ENCODE measurements around the gene IL17RA. TPM values are rescaled to one million over a fixed set of nuclear protein-coding genes. Genes with fewer than 3 reads are reported as not detected.
A peak's percentile ranks its signal among the peaks of the same experiment; 100 is the strongest.
"Not testable (repeated sequence)": the region's sequence is repeated elsewhere in the genome, so short reads cannot be mapped to it uniquely, and the experiment has no call there.

IL17RA gene
- total RNA-seq, 1 donor from 2014 or later = 7.5 TPM

DNA sequence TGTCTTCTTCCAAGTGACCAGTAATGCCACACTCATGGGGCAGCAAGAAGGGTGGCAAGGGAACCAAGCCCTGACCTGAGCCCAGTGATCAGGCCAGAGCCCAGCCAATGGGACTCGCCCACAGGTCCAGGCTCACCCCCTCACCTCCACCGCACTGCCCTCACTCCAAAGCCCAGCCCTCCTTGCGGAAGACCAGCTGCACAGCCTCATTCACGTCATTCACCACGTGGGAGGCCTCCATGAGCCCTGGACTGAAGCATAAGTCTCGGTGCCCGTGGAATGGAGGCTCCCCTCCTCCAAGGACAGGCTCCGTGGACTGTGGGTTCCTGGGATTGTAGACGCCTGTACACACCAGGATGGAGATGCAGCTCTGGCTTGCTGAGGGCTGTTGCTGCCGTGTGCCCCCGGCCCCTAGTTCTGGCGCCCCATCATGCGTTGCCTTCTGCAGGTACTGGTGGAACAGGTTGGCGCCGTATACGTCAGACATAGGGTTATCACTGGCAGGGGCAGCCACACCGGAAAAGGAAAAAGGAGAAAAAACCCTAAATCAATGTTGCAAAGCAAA, 53.1 kb downstream of the IL17RA start:
- DNase-seq = no peak
- intact Hi-C loops (cut with DNase I) = no loop called here

DNA sequence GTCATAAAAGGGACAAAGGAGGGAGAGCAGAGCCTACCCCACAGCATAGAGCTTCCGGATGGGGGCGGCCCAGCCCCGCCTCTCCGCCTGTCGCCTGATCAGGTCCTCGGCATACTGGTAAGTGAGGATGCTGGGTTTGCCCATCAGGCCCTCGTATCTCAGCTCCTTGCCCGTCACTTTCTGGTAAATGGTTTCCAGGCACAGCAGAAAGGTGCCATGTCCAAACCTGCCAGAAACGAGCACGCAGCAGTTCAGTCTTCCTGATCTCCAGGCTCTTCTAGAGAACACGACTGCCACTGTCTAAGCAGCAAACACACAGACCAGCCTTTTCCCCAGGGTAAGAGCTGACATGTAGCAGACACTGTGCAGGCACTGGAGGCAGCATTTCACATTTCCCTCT, 53.7 kb downstream of the IL17RA start:
- DNase-seq (no peak), ATAC-seq (ENCODE audit: poor library complexity) (no peak)
- intact Hi-C loops (cut with DNase I) = no loop called here

More for the DNA sequence above, 53.1 kb downstream of the IL17RA start:
- ATAC-seq (ENCODE audit: poor library complexity) = no peak

DNA sequence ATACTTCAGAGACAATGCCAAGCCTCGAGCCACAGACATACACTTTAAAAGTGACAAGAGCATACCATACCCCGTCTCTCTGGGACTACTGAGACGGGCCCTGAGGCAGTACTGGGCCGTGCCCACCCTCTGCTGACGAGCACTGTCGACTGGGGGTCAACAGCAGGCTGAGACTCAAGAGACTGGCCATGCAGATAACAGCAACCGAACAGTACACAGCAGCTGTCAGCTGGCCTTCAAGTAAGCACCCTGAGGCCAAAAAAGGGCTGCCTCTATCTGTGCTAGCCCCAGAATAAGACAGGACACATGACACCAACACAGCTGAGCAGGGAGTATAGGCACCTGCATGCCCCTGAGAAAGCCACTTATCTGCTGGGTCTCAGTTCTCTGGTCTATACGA, 55.2 kb downstream of the IL17RA start:
- DNase-seq = no peak
- intact Hi-C loops (cut with DNase I) = no loop called here
- ATAC-seq (ENCODE audit: poor library complexity) = peak; percentile 88

DNA sequence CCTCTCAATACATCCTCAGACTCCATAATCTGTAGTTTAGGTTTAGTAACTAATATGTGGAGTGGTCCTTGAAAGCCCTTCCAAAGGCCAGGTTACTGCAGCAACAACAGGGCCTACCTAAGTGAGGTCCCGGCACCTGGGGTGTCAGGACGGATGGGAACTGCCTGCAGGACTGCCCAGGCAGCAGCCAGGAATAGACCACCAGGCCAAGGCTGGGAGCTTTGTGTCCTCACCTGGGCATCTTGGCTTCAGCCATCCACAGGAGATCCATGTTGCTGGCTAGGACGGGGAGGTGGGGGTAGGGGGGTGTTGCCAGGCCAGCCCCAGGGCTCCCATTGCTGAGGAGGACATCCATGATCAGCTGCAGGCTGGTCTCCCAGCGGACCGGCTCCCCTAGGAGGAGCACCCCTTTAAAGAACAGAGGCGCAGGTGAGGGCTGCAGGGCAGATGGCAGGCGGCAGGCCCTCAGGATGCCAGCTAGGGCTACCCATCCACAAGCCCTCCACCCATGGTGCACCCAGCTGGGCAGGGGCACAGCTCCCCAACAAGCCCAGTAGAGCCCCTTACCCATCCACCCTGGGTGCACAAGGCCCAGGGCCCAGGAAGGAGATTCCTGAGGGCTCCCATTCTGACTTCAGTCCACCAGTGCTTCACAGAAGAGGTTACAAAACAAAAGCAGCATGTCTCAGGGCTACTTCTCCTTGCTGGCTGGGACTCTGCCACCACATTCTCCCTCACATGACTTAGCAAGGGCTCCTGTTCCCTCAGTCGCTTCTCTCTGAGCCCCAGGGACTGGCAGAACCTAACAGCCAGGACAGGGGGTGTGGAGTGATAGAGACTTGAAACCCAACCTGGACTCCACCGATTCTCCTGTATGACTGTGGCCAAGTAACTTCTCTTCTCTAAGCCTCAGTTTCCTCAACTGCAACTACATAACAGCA, 56.3 kb downstream of the IL17RA start:
- intact Hi-C loops (cut with DNase I) = no loop called here
- ATAC-seq (ENCODE audit: poor library complexity) = peak; percentile 41
- DNase-seq = no peak

DNA sequence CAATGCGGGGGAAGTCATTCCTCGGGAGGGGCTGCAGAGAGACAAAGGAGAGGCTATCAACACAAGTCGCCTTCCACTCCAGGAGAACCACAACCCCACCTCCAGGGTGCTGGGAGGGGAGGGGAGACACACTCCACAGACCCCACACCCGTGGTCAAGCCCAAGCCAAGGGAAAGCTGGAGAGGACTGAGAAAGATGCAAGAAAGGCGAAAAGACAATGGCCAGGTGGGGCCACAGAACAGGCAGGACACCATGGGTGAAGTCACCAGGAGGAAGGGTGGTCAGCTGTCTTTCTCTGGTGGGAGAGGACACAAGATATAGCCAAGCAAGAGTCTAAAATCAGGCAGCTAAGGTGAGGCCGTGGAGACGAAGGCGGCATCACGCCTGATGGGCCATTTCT, 58.3 kb downstream of the IL17RA start:
- intact Hi-C loops (cut with DNase I) = no loop called here
- DNase-seq (no peak), ATAC-seq (ENCODE audit: poor library complexity) (no peak)

DNA sequence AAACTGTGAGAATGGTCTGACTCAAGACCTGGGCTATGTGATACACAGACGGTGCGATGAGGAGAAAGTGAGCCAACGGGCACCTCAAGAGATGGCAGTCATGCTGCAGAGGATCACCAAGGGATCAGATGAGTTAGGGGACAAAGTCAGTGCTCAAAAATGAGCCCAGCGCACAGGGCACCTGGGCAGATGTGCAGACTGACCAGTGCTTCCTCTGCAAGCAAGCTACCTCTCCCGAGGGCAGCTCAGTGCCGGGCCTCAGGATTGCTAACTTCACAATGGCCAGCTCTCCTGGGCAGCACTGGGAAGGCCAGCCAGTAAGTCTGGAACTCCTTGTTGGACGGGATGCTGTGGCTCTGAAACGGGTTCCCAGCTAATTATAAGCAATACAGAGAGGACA, 59.0 kb downstream of the IL17RA start:
- intact Hi-C loops (cut with DNase I) = no loop called here
- ATAC-seq (ENCODE audit: poor library complexity) = no peak

DNA sequence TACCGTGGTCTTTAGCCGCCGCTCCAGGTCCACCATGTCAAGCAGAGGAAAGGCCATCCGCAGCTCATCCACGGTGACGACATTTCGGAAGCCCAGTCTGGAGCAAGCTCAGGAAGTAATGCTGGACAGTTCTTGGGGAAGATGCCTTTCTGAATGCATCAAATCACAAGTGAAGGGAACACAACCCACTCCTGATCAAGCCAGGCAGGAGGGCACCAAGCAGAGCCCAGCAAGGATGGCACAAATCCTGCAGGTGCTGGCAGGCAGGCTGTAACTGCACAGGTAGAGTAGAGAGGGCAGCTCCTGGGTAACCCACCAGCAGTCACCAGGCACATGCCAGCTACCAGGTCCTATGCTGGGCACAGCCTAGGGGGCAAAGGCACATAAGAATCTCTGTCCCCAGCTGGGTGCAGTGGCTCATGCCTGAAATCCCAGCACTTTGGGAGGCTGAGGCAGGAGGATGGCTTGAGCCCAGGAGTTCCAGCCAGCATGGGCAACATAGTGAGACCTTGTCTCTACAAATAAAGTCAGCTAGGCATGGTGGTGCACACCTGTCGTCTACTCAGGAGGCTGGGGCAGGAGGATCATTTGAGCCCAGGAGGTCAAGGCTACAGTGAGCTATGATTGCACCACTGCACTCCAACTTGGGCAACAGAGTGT, 60.4 kb downstream of the IL17RA start:
- ATAC-seq (ENCODE audit: poor library complexity) (no peak), DNase-seq (no peak)
- intact Hi-C loops (cut with DNase I) = no loop called here

More for the DNA sequence above, 59.0 kb downstream of the IL17RA start:
- no peak for DNase-seq

DNA sequence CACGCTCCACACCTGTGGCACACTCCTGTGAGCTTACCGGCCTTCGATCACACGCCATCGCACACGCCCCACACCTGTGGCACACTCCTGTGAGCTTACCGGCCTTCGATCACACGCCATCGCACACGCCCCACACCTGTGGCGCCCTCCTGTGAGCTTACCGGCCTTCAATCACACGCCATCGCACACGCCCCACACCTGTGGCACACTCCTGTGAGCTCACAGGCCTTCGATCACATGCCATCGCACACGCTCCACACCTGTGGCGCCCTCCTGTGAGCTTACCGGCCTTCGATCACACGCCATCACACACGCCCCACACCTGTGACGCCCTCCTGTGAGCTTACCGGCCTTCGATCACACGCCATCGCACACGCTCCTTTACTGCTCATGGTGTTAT, 62.7 kb downstream of the IL17RA start:
- DNase-seq; intact Hi-C loops (cut with DNase I); ATAC-seq (ENCODE audit: poor library complexity): not testable (repeated sequence)

DNA sequence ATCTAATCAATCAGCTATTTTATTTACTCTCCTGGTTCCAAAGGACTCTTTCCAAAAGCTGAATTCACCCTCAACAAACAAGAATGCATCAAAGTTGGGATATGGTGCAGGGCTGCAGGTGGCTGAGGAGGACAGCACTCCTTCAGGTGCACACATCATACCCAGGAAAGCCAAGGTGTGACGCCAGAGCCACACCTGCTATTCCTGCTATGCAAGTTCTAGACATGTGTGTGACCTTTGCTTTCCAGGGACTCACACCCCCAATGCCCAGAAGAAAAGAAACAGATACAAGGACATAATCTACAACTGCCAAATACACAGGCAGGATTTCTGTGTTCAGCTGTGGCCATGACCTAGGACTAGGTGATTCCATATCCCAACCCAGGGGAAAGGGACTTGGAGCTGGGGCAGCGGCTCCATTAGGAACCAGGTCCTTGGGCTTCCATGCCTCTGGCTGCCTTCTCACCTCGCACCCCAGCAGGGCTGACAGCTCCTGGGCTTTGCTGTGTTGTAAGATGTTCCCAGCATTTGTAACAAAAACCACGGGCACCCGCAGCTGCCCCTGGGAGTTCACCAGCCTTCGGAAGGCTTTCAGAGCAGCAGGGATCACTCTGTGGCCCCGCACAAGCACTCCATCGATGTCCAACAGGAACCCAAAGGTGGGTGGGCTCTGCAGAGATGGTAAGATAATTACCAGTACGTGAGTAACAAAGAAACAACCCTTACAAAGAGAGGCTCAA, 64.4 kb downstream of the IL17RA start:
- intact Hi-C loops (cut with DNase I) = no loop called here

DNA sequence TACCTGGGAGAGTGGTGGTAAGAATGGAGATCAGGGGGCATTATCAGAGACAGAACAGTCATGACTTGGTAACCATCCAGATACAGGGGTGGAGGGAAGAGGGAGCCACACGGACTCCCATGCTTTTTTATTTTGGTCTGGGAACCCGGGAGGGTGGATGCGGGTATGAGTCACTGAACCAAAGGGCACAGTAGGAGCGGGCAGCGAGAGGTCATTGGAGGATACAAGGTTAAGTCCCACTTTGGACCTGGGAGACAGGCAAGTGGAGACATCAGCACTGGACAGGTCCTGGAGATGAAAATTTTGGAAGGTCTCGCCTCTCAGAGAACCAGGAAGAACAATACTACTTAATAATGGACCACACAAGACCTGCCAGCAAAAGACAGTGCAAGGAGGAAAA, 67.5 kb downstream of the IL17RA start:
- intact Hi-C loops (cut with DNase I) = loop anchor here (10.0 kb wide), 1 partner anchor 68 kb away; the partner anchor contains the start of gene IL17RA
- no peak for DNase-seq
- ATAC-seq (ENCODE audit: poor library complexity) = peak; percentile 31

More for the DNA sequence above, 64.4 kb downstream of the IL17RA start:
- no peak for DNase-seq
- ATAC-seq (ENCODE audit: poor library complexity) = peak; percentile 16

DNA sequence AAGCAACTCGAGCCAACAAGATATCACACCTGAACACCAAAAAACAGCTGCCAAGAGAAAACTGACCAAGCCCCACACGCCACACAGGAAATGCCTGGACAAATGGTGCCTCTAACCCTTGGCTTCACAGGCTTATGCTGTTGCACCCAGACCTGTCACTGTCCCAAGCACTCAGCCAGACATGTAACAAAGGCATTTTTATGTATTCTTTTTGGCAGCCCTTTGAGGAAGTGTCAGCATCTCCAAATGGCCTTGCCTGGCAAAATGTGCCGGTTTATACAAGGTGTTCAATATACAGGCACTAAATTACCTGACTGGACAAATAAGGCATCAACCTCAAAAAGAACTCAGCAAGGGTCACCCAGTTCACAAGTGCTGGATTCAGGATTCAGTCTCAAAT, 68.2 kb downstream of the IL17RA start:
- ATAC-seq (ENCODE audit: poor library complexity) (no peak), DNase-seq (no peak)
- intact Hi-C loops (cut with DNase I) = loop anchor here (10.0 kb wide), 1 partner anchor 68 kb away; the partner anchor contains the start of gene IL17RA

DNA sequence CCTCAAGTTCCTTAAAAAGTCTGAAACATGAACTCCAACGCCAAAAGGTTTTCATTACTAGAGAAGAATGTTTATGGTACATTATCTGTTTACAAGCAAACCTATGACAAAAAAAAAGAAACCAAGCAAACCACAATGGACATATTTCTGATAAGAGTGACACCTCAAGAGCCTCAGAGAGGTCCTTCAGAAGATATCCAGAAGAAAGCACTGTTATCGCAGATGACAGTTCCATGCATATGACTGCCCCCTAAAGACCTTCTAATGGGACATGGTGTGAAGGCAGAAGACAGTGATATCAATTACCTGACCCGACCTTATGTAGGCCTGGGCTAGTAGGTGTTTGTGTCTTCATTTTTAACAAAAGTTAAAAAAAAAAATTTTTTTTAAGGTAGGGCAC, 71.1 kb downstream of the IL17RA start:
- intact Hi-C loops (cut with DNase I) = loop anchor here (10.0 kb wide), 1 partner anchor 71 kb away; the partner anchor contains the start of gene IL17RA
- ATAC-seq (ENCODE audit: poor library complexity) = no peak
- DNase-seq = no peak

DNA sequence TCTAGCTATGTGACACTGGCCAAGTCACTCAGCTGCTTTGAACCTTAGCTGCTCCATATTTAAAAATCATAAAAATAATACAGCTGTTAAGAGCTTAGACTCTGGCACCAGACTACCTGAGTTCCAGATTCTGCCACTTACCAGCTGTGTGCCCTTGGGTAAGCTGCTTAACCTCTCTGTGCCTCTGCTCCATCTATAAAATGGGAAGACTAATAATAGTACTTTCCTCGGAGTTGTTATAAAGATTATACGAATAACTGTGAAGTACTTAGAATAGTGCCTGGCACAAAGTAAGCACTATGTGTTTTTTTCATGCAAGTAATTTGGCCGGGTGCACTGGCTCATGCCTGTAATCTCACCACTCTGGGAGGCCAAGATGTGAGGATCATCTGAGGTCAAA, 72.9 kb downstream of the IL17RA start:
- intact Hi-C loops (cut with DNase I) = loop anchor here (10.0 kb wide), 1 partner anchor 73 kb away; the partner anchor contains the start of gene IL17RA
- DNase-seq (no peak), ATAC-seq (ENCODE audit: poor library complexity) (no peak)

DNA sequence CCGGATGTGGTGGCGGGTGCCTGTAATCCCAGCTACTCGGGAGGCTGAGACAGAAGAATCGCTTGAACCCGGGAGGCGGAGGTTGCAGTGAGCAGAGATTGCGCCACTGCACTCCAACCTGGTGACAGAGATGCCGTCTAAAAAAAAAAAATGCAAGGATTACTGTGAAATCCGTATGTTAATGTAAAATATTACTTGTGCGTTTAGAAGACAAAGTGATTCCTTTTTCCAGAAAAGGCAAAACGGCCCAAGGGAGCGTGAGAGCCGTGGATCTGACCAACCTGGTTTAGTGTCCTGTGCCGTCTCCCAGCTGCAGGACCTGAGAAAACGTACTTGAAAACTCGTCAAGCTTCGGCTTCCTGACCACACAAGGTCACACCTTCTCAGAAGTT, 73.4 kb downstream of the IL17RA start:
- no peak for DNase-seq
- no peak for ATAC-seq (ENCODE audit: poor library complexity)
- intact Hi-C loops (cut with DNase I) = loop anchor here (10.0 kb wide), 1 partner anchor 73 kb away; the partner anchor contains the start of gene IL17RA

DNA sequence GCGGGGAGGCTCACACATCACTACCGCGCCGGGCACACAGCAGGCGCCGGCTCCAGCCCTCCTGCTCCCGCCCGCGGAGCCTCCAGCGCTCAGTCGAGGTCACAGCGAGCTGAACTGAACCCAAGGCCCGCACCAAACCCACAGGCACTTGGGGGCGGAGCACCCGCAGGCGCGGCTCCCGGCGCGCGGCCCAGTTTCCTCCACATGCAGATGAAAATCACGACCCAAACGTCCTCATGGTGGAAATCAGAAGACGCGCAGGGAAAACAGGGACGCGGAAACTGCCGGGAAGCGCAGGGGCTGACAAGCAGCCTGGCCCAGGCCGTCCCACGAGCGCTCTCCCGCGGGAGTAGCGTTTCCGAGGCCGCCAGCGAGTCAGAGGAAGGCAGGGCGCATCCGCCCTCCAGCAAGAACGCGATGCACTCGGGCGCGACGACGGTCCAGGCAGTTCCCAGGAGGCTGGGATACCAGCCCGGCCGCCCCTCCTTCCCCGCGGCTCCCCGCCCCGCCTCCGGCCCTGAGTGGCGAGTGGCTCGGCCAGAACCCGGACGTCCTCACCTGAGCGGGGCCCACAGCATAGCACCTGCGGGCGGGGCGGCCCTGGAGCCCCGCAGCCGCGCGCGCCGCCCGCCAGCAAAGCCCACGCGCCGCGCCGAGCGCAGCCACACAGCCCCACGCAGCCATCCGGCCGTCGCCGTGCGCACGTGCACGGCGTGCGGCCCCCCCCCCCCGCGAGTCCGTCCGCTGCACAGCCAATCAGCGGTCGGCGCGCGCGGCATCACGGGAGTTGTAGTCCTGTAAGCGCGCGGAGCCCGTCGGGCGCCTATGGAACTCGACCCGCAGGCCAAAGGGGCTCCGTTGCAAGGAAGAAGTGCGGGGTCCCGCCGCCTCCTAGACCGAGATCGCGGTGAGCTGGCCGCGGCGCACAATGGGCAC, 74.0 kb downstream of the IL17RA start, which contains the start of gene HDHD5:
Gene HDHD5 (minus strand): TSS at position 710 of the 936 bp plus-strand sequence. CDS start 26 bp downstream, at position 684.
- intact Hi-C loops (cut with DNase I) = loop anchor here (10.0 kb wide), 1 partner anchor 74 kb away; the partner anchor contains the start of gene IL17RA
- DNase-seq = peak; percentile 96
- peak; percentile 92 for ATAC-seq (ENCODE audit: poor library complexity)

DNA sequence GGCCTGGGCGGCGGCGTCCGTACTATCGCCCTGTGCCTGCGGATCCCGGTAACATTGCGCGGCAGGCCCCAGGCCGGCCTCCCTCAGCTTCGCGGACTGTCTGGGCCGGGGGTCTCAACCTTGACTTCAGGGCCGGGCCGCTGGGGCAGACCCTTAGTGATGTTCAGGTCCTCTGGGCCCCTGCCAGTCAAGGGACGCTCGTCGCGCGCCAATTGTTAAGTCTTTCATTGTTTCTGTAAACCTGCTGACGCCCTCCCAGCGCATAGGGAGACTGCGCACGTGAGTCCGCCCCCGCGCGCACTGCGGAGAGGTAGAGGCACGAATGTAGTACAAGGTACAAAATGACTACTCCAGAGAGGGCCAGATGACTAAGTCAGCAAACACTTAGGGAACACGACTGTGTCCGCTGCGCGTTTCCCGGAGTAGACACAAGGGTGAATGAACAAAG, 74.7 kb downstream of the IL17RA start:
- peak; percentile 36 for ATAC-seq (ENCODE audit: poor library complexity)
- peak; percentile 61 for DNase-seq
- intact Hi-C loops (cut with DNase I) = loop anchor here (10.0 kb wide), 1 partner anchor 75 kb away; the partner anchor contains the start of gene IL17RA

DNA sequence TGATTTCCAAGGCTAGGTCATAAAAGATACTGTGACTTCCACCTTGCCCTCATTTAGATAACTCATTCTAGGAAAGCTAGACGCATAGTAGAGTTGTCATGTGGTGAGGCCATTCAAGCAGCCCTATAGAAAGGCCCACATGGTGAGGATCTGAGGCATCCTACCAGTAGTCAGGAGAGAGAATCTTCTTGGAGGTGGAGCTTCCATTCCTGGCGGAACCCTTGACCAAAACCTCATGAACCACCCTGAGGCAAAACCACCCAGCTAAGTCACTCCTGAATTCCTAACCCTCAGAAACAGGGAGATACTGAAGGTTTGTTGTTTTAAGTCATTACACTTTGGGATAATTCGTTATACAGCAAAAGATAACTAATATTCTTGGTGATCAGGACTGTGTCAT, 77.2 kb downstream of the IL17RA start:
- ATAC-seq (ENCODE audit: poor library complexity) (no peak), DNase-seq (no peak)
- intact Hi-C loops (cut with DNase I) = no loop called here

All from Right ventricle myocardium superior (tissue), 1 donor.